Calu3 (cell line): Measurements from ENCODE around the gene SAP25. TPM values are rescaled to one million over a fixed set of nuclear protein-coding genes. Genes with fewer than 3 reads are reported as not detected.

ENCODE experiments used
- BruUV-seq: library from RNA; stranded (reverse); fragments of 400-500 nt; replicated peaks from 2 replicates; lab custom pipeline; 2021; lab: Mats Ljungman, UMichigan
- CTCF ChIA-PET: fragments of 300-600 bp; sonication (Branson Sonifier 250); formaldehyde crosslinking; loops from one replicate; lab custom pipeline; 2022; ENCODE audit warnings: antibody characterized with exemption; lab: Charles Lee
- DNase-seq: peaks from one replicate; pipeline ENCODE4 v3.0.0; 2022
- H3K27ac Mint-ChIP-seq: one replicate; pipeline ENCODE4 v1.8.0; 2022; ENCODE audit warnings: mixed read lengths; ENCODE audit not compliant: unreplicated experiment
- H3K27me3 Mint-ChIP-seq: one replicate; pipeline ENCODE4 v1.8.0; 2022; ENCODE audit warnings: mixed read lengths; ENCODE audit not compliant: unreplicated experiment
- H3K36me3 Mint-ChIP-seq: one replicate; pipeline ENCODE4 v1.8.0; 2022; ENCODE audit warnings: mild to moderate bottlenecking, moderate library complexity, mixed read lengths; ENCODE audit not compliant: insufficient read depth, unreplicated experiment
- H3K4me1 Mint-ChIP-seq: one replicate; pipeline ENCODE4 v1.8.0; 2022; ENCODE audit warnings: mild to moderate bottlenecking, low read depth, mixed read lengths; ENCODE audit not compliant: unreplicated experiment
- H3K4me3 Mint-ChIP-seq: one replicate; pipeline ENCODE4 v1.8.0; 2022; ENCODE audit warnings: mild to moderate bottlenecking, low read depth, moderate library complexity, mixed read lengths; ENCODE audit not compliant: unreplicated experiment
- H3K9me3 Mint-ChIP-seq: one replicate; pipeline ENCODE4 v1.8.0; 2022; ENCODE audit warnings: low read depth, mixed read lengths; ENCODE audit not compliant: unreplicated experiment
- CTCF ChIP-seq: fragments of 200-600 bp; IDR thresholded peaks from one replicate; pipeline ENCODE4 v1.8.0; 2022; ENCODE audit warnings: antibody characterized with exemption; ENCODE audit not compliant: unreplicated experiment
- intact Hi-C: fragments of 100-400 bp; cut with micrococcal nuclease; formaldehyde crosslinking; loops from one replicate; pipeline ENCODE4 v1.10.0; 2022; ENCODE audit not compliant: unreplicated experiment
- total RNA-seq: library from RNA; stranded (reverse); gene quantifications from 2 replicates; pipeline ENCODE4 v1.2.3, GENCODE V29; 2022

The SAP25 gene
- total RNA-seq, 1 experiment from 2014 or later: 3.1 TPM

- H3K36me3 Mint-ChIP-seq: peaks cover 25% of the 10 kb centered on the region
- intact Hi-C loops: no loop called here
These were observed 12.0 kb upstream of the SAP25 start, which contains the start of gene LRCH4 for GRCh38 chr7:100585511-100586265. LRCH4 (minus strand) TSS chr7:100586129; CDS start chr7:100586100, 29 bp downstream.

GRCh38 chr7:100584683-100585510, 11.2 kb upstream of the SAP25 start:
- TSS peak; percentile 50 for BruUV-seq
- intact Hi-C loops: no loop called here
- H3K27me3 Mint-ChIP-seq: peaks cover 3% of the 10 kb centered on the region
- no peaks in the 10 kb centered on the region for H3K9me3 Mint-ChIP-seq
- CTCF ChIA-PET: interaction anchor here (0.7 kb wide), 1 partner anchor 155 kb away, joined by 3 read pairs; no protein-coding TSS in a partner anchor
- H3K36me3 Mint-ChIP-seq: peaks cover 25% of the 10 kb centered on the region
- H3K27ac Mint-ChIP-seq: peak overlapping the region; percentile 96
- H3K4me3 Mint-ChIP-seq: peak overlapping the region; percentile 91
- H3K4me1 Mint-ChIP-seq: peaks cover 14% of the 10 kb centered on the region
- DNase-seq: peak; percentile 24
- no peak for TF ChIP-seq CTCF

More at GRCh38 chr7:100585511-100586265, 12.0 kb upstream of the SAP25 start, which contains the start of gene LRCH4:
- Mint-ChIP-seq H3K4me1 (peaks cover 14% of the 10 kb centered on the region), H3K9me3 (no peaks in the 10 kb centered on the region), H3K4me3 (peak within 1 kb of the TSS; percentile 91), H3K27ac (peak within 1 kb of the TSS; percentile 96), H3K27me3 (peaks cover 11% of the 10 kb centered on the region)
- CTCF ChIA-PET: interaction anchor here (0.6 to 1.2 kb wide), 6 partner anchors 11 to 87 kb away, joined by 3 to 4 read pairs (median 4); partner anchors contain the start of gene GNB2
- no peak for TF ChIP-seq CTCF
- no TSS peak for BruUV-seq
- DNase-seq: peak; percentile 68

DNA sequence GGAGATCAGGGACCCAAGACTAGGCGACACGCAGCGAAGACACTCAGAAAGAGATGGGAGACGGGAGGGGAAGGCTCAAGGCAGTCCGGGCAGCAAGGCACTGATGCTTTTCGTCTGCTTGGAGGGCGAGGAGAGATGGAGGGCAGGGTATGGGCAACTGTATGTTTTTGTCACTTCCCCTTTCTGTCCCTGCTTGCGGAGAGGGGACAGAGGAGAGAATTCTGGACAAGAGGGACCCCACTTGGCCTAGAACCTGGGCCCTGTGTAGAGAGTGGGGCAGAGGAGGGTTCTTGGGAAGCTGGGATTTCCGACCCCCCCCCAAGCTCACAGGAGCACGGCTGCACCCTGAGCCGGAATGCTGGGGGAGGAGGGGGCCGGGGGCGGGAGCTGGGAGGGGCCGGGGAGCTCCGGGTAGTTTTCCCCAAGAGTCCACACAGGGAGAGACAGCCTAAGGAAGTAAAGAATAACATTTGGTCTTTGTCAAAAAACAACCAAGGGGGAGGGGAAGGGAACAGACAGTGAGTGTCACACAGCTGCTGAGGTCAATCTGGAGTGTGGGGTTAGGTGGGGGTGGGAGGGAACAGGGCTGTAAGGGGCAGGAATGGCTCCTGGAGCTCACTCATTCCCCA, 10.5 kb upstream of the SAP25 start:
- peaks cover 25% of the 10 kb centered on the region for H3K36me3 Mint-ChIP-seq
- no TSS peak for BruUV-seq
- no peak overlapping the region for H3K27ac Mint-ChIP-seq
- H3K4me3 Mint-ChIP-seq: peak overlapping the region; percentile 91
- peaks cover 14% of the 10 kb centered on the region for H3K4me1 Mint-ChIP-seq
- TF ChIP-seq CTCF: no peak
- H3K9me3 Mint-ChIP-seq: no peaks in the 10 kb centered on the region
- no peaks in the 10 kb centered on the region for H3K27me3 Mint-ChIP-seq
- intact Hi-C loops: no loop called here
- CTCF ChIA-PET: interaction anchor here (0.6 to 0.7 kb wide), 2 partner anchors 64 to 154 kb away, joined by 3 to 5 read pairs; no protein-coding TSS in a partner anchor
- no peak for DNase-seq
